ENCODE results near the gene MB. TPM values are rescaled to one million over a fixed set of nuclear protein-coding genes. Genes with fewer than 3 reads are reported as not detected.

Gene MB
- total RNA-seq, 2 donors from 2014 or later = 1.4 to 2.6 TPM

DNA sequence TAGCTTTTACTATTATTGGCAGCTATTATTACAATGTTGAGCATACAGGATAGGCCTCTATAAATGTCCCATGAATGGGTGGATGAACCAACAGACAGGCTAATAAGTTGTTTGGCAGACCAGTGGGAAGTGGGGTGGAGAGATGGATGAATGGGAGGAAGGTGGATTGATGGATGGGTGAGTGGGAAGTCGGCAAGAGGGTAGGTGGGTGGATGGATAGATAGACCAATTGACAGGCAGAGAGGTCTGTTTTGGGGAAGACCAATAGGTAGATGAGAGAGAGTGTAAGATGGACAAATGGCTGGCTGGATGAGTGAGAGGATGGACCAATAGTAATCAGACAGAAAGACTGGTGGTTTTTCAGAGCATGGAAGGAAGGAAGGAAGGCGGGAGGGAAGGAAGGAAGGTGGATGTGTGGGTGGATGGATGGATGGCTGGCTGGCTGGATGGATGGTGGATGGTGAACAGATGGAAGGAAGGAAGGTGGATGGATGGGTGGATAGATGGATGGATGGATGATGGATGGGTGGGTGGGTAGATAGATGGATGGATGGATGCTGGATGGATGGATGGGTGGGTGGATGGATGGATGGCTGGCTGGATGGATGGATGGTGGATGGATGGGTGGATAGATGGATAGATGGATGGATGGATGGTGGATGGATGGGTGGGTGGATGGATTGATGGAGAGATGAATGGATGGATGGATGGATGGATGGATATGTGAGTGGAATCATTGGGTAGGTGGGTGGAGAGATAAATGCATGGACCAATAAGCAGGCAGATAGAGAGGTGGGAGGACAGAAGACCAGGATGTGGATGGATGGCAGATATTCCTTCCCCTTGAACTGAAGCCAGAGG lies 39.1 kb downstream of the MB start:
- no peak overlapping the region for H3K4me3 ChIP-seq (ENCODE audit: low read length)
- no peak for DNase-seq
- no peaks in the 10 kb centered on the region for H3K36me3 ChIP-seq (ENCODE audit: control insufficient read depth, insufficient read depth, low read length)
- H3K9me3 ChIP-seq (ENCODE audit: control insufficient read depth, low read length) = no peaks in the 10 kb centered on the region
- no peak overlapping the region for H3K27ac ChIP-seq (ENCODE audit: low read depth, low read length)
- peaks cover 4% of the 10 kb centered on the region for H3K27me3 Mint-ChIP-seq (ENCODE audit: insufficient read depth)
- no peak overlapping the region for H3K9ac ChIP-seq (ENCODE audit: extremely low read depth, low read length, poor library complexity, severe bottlenecking)
- no peak overlapping the region for H3K4me3 Mint-ChIP-seq
- WGBS, 2 experiments (ENCODE audit: insufficient coverage in 1 of 2, insufficient read length in 1 of 2) = 88 to 95% methylated on average over 2 of the region's 2 CpGs
- H3K36me3 Mint-ChIP-seq (ENCODE audit: low read depth) = no peaks in the 10 kb centered on the region
- no peaks in the 10 kb centered on the region for H3K27me3 ChIP-seq (ENCODE audit: control insufficient read depth, insufficient read depth, low read length, poor library complexity, severe bottlenecking)
- no peaks in the 10 kb centered on the region for H3K9me3 Mint-ChIP-seq
- TF ChIP-seq, protein P1, sequence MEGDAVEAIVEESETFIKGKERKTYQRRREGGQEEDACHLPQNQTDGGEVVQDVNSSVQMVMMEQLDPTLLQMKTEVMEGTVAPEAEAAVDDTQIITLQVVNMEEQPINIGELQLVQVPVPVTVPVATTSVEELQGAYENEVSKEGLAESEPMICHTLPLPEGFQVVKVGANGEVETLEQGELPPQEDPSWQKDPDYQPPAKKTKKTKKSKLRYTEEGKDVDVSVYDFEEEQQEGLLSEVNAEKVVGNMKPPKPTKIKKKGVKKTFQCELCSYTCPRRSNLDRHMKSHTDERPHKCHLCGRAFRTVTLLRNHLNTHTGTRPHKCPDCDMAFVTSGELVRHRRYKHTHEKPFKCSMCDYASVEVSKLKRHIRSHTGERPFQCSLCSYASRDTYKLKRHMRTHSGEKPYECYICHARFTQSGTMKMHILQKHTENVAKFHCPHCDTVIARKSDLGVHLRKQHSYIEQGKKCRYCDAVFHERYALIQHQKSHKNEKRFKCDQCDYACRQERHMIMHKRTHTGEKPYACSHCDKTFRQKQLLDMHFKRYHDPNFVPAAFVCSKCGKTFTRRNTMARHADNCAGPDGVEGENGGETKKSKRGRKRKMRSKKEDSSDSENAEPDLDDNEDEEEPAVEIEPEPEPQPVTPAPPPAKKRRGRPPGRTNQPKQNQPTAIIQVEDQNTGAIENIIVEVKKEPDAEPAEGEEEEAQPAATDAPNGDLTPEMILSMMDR (conservative IDR thresholded peaks at IDR 0.05) = no peak
- H3K4me1 ChIP-seq (ENCODE audit: control insufficient read depth, insufficient read depth, low read length) = no peaks in the 10 kb centered on the region
- no peaks in the 10 kb centered on the region for H3K4me1 Mint-ChIP-seq
- no peak overlapping the region for H3K27ac Mint-ChIP-seq

DNA sequence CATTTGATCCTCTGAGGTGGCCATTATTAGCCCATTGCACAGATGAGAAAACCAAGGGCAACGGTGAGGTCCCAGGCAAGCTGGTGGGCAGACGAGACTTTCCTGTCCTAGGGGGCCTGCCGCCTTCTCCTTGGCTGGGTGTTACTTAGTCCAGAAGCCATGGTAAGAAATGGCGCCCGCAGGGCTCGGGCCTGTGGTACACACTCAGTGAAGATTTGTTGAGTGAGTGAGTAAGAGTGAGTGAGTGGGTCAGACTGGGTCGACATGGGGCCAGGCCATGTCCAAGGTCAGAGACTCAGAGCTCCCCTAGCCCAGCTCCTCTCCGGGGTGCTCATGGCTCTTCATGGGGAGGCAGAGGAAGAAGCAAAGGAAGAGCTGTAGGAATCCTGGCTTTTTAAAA lies 40.5 kb downstream of the MB start:
- Histone ChIP-seq H3K9me3 (ENCODE audit: control insufficient read depth, low read length) (no peaks in the 10 kb centered on the region), H3K27me3 (ENCODE audit: control insufficient read depth, insufficient read depth, low read length, poor library complexity, severe bottlenecking) (no peaks in the 10 kb centered on the region), H3K27ac (ENCODE audit: low read depth, low read length) (no peak overlapping the region), H3K4me3 (ENCODE audit: low read length) (no peak overlapping the region), H3K9ac (ENCODE audit: extremely low read depth, low read length, poor library complexity, severe bottlenecking) (no peak overlapping the region), H3K4me1 (ENCODE audit: control insufficient read depth, insufficient read depth, low read length) (no peaks in the 10 kb centered on the region), H3K36me3 (ENCODE audit: control insufficient read depth, insufficient read depth, low read length) (no peaks in the 10 kb centered on the region)
- H3K9me3 Mint-ChIP-seq = no peaks in the 10 kb centered on the region
- TF ChIP-seq, protein P1 (conservative IDR thresholded peaks at IDR 0.05) = no peak
- H3K4me3 Mint-ChIP-seq = no peak overlapping the region
- DNase-seq = no peak
- no peaks in the 10 kb centered on the region for H3K36me3 Mint-ChIP-seq (ENCODE audit: low read depth)
- H3K4me1 Mint-ChIP-seq = no peaks in the 10 kb centered on the region
- H3K27ac Mint-ChIP-seq = no peak overlapping the region
- H3K27me3 Mint-ChIP-seq (ENCODE audit: insufficient read depth) = peaks cover 4% of the 10 kb centered on the region
- 93 to 94% methylated on average over 7 to 8 of the region's 8 CpGs for WGBS, 2 experiments (ENCODE audit: insufficient coverage in 1 of 2, insufficient read length in 1 of 2)

DNA sequence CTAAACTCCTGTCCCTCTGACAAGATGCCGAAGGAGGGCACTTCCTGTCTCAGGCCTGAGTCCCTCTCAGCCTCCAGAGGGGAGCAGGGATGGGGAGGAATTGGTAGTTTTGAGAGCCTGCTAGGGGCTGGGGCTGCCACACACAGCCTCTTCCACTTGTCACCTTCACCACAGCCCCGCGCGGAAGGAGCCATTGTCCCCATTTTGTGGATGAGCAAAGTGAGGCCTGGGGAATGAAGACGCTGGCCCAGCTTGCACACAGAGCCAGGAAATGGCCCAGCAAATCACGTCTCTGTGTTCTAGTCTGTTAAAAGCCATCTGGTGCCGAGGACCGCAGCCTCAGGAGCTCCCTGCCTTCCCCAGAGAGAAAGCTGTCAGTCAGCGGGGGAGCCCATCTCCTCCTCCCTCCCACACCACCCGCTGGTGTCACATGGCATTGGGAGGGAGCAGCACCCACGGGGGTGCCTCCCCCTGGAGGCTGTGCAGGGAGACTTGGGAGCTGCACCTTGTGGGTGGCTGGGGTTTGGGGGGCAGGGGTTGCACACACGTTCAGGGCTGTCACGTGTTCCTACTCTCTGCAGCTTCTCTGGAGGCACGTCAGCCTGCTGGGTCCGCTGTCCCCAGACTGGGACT lies 41.9 kb downstream of the MB start:
- Mint-ChIP-seq H3K27me3 (ENCODE audit: insufficient read depth) (peaks cover 4% of the 10 kb centered on the region), H3K4me3 (no peak overlapping the region), H3K36me3 (ENCODE audit: low read depth) (no peaks in the 10 kb centered on the region), H3K9me3 (no peaks in the 10 kb centered on the region), H3K27ac (no peak overlapping the region), H3K4me1 (no peaks in the 10 kb centered on the region)
- Histone ChIP-seq H3K4me3 (ENCODE audit: low read length) (no peak overlapping the region), H3K9ac (ENCODE audit: extremely low read depth, low read length, poor library complexity, severe bottlenecking) (no peak overlapping the region), H3K4me1 (ENCODE audit: control insufficient read depth, insufficient read depth, low read length) (no peaks in the 10 kb centered on the region), H3K27ac (ENCODE audit: low read depth, low read length) (no peak overlapping the region), H3K9me3 (ENCODE audit: control insufficient read depth, low read length) (no peaks in the 10 kb centered on the region), H3K27me3 (ENCODE audit: control insufficient read depth, insufficient read depth, low read length, poor library complexity, severe bottlenecking) (no peaks in the 10 kb centered on the region), H3K36me3 (ENCODE audit: control insufficient read depth, insufficient read depth, low read length) (no peaks in the 10 kb centered on the region)
- no peak for DNase-seq
- 67 to 75% methylated on average over 6 to 15 of the region's 15 CpGs for WGBS, 2 experiments (ENCODE audit: insufficient coverage in 1 of 2, insufficient read length in 1 of 2)
- TF ChIP-seq, protein P1 (conservative IDR thresholded peaks at IDR 0.05) = no peak

Measured in endodermal cell (in vitro differentiated cells).